Osteocyte (in vitro differentiated cells): ENCODE data around the gene CDIP1. TPM values are rescaled to one million over a fixed set of nuclear protein-coding genes. Genes with fewer than 3 reads are reported as not detected.

Source experiments
- DNase-seq: peaks from one replicate; pipeline ENCODE4 v3.0.0; 2021; ENCODE audit warnings: mixed read lengths; ENCODE audit not compliant: unreplicated experiment; ENCODE audit errors: extremely low spot score
- H3K27ac Mint-ChIP-seq: one replicate; pipeline ENCODE4 v1.8.0; 2021; ENCODE audit warnings: mild to moderate bottlenecking, mixed read lengths; ENCODE audit not compliant: unreplicated experiment
- H3K27me3 Mint-ChIP-seq: one replicate; pipeline ENCODE4 v1.8.0; 2021; ENCODE audit warnings: mixed read lengths; ENCODE audit not compliant: unreplicated experiment
- H3K36me3 Mint-ChIP-seq: one replicate; pipeline ENCODE4 v1.8.0; 2021; ENCODE audit warnings: mixed read lengths; ENCODE audit not compliant: unreplicated experiment
- H3K4me1 Mint-ChIP-seq: one replicate; pipeline ENCODE4 v1.8.0; 2021; ENCODE audit warnings: mixed read lengths; ENCODE audit not compliant: unreplicated experiment
- H3K4me3 Mint-ChIP-seq: one replicate; pipeline ENCODE4 v1.8.0; 2021; ENCODE audit warnings: mild to moderate bottlenecking, moderate library complexity, mixed read lengths; ENCODE audit not compliant: unreplicated experiment
- H3K9me3 Mint-ChIP-seq: one replicate; pipeline ENCODE4 v1.8.0; 2021; ENCODE audit warnings: mixed read lengths; ENCODE audit not compliant: unreplicated experiment
- CTCF ChIP-seq: fragments of 200-600 bp; sonication (generic); IDR thresholded peaks from 2 replicates; pipeline ENCODE4 v1.5.0; 2021; ENCODE audit warnings: antibody characterized with exemption, mild to moderate bottlenecking, moderate library complexity
- total RNA-seq: library from RNA; stranded (reverse); gene quantifications from 2 replicates; pipeline ENCODE4 v1.2.1, GENCODE V29; 2021

Gene CDIP1
- total RNA-seq, 1 donor from 2014 or later = 28.9 TPM

DNA sequence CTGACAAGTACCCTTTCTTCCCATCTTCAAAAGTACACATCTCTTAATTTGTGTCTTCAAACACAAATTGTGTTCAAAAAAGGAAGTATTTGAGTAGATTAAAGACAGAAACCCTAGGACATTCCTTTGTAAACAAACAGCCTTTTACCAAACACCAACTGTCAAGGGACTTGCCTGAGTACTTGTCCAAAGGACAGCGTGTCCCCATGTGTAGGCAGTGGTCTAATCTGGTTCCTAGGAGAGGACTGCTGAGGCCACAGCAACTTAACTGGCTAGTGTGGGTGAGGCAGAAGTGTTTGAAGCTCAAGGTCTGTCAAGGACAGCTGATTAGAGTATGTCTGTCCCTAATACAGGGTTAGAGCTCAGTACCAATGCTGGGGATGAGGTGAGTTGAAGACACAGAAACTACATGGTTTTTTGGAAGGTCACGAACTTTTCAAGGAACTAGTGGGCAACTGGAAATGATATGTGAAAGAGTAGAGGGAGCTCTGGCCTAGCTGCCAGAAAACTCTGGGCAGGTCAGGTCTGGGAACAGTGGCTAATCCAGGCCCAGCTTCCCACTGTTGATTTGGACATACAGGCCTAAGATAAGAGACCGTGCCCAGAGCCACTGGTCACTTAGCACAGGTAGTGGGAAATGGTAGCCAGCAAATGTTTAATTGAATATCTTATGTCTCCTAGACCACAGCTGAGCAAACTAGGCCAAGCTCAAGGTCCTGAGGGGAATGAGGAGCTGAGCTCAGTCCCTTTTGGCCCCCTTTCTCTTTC, 52.3 kb downstream of the CDIP1 start:
- no peak overlapping the region for H3K4me3 Mint-ChIP-seq
- H3K27me3 Mint-ChIP-seq = no peaks in the 10 kb centered on the region
- no peak for DNase-seq
- no peak for TF ChIP-seq CTCF
- peaks cover 5% of the 10 kb centered on the region for H3K36me3 Mint-ChIP-seq
- peaks cover 26% of the 10 kb centered on the region for H3K4me1 Mint-ChIP-seq
- no peak overlapping the region for H3K27ac Mint-ChIP-seq
- no peaks in the 10 kb centered on the region for H3K9me3 Mint-ChIP-seq

- Mint-ChIP-seq H3K4me3 (no peak overlapping the region), H3K27ac (peak overlapping the region; percentile 27), H3K27me3 (no peaks in the 10 kb centered on the region), H3K4me1 (peaks cover 28% of the 10 kb centered on the region), H3K9me3 (no peaks in the 10 kb centered on the region), H3K36me3 (peaks cover 7% of the 10 kb centered on the region)
- TF ChIP-seq CTCF = no peak
- DNase-seq = no peak
Measured at GRCh38 chr16:4481963-4482362, 56.6 kb downstream of the CDIP1 start.

- H3K4me3 Mint-ChIP-seq = no peak overlapping the region
- H3K4me1 Mint-ChIP-seq = peaks cover 29% of the 10 kb centered on the region
- no peaks in the 10 kb centered on the region for H3K27me3 Mint-ChIP-seq
- H3K9me3 Mint-ChIP-seq = no peaks in the 10 kb centered on the region
- DNase-seq = no peak
- H3K27ac Mint-ChIP-seq = peak overlapping the region; percentile 42
- no peak for TF ChIP-seq CTCF
- peaks cover 7% of the 10 kb centered on the region for H3K36me3 Mint-ChIP-seq
Measured at GRCh38 chr16:4481526-4481925, 57.0 kb downstream of the CDIP1 start.

GRCh38 chr16:4477966-4478365, 60.6 kb downstream of the CDIP1 start:
- H3K27me3 Mint-ChIP-seq = no peaks in the 10 kb centered on the region
- peak overlapping the region; percentile 81 for H3K4me3 Mint-ChIP-seq
- peak overlapping the region; percentile 31 for H3K27ac Mint-ChIP-seq
- no peak for DNase-seq
- H3K9me3 Mint-ChIP-seq = peaks cover 3% of the 10 kb centered on the region
- TF ChIP-seq CTCF = peak; percentile 33
- H3K36me3 Mint-ChIP-seq = peaks cover 3% of the 10 kb centered on the region
- H3K4me1 Mint-ChIP-seq = peaks cover 43% of the 10 kb centered on the region

DNA sequence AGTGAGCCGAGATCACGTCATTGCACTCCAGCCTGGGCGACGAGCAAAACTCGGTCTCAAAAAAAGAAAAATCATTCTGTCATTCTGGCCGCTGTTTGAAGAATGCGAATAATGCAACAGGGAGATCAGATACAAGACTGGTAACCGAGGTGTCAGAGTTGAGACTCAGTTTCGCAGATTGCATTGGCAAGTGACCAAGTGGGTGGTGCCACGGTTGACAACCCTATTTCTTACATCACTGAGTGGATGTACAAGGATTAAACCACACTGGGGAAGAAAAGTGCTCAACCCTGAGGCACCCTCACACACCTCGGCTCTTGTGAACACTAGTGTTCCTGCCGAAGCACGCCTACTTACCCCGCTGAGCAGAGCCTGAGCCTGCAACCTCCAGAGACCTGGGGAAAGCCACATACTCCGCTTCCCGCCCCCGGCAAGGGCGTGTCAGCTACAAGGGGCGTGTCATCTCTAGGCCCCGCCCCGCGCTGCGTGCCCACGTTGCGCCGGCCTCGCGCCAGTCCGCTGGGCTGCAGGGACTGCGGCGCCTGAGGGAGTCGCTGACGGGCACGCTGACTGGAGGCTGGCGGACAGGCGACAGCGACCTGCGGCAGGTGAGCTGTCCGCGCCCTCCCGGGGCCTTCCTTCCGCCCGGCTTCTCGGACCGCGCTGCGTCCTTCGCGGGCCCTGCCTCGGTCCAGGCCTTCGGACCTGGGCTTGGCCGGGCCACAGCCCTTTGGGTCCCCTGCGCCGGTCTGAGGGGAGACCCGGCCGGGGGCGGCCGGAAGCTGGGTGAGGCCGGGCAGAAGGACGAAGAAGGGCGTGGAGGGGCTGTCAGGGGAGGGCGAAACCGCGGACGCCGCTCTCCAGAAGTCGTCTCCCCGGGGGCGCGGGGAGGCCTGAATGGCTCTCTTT, 62.4 kb downstream of the CDIP1 start, which contains the start of gene HMOX2:
Gene HMOX2, plus strand, starts transcription at position 519 of the 909 bp plus-strand sequence. CDS start 29,127 bp downstream, outside the sequence.
- peaks cover 2% of the 10 kb centered on the region for H3K36me3 Mint-ChIP-seq
- peaks cover 29% of the 10 kb centered on the region for H3K4me1 Mint-ChIP-seq
- TF ChIP-seq CTCF = peak; percentile 51
- peak within 1 kb of the TSS; percentile 78 for H3K27ac Mint-ChIP-seq
- peak; percentile 97 for DNase-seq
- peak within 1 kb of the TSS; percentile 81 for H3K4me3 Mint-ChIP-seq
- no peaks in the 10 kb centered on the region for H3K27me3 Mint-ChIP-seq
- peaks cover 3% of the 10 kb centered on the region for H3K9me3 Mint-ChIP-seq
